Activated naive CD8-positive, alpha-beta T cell treated with anti-CD3 and anti-CD28 coated beads, Interleukin-2, amount 10 ng/mL, durations not matched to agents 7 days and 5 days (primary cell): ENCODE data around the gene CNNM4. TPM values are rescaled to one million over a fixed set of nuclear protein-coding genes. Genes with fewer than 3 reads are reported as not detected.
A peak's percentile ranks its signal among the peaks of the same experiment; 100 is the strongest.

Experiments used
- ATAC-seq: fragments of 150-1000 bp; cut with Tn5 transposase; one replicate; pipeline ENCODE4 v1.10.0; 2021; ENCODE audit warnings: low read depth, moderate library complexity
- POLR2A ChIA-PET: fragments of 350-600 bp; sonication (Branson Sonifier 250); formaldehyde crosslinking; loops from one replicate; lab custom pipeline; 2021; ENCODE audit warnings: antibody characterized with exemption; lab: Charles Lee
- DNase-seq: peaks from one replicate; pipeline ENCODE4 v3.0.0; 2021
- H3K27ac Mint-ChIP-seq: one replicate; pipeline ENCODE4 v1.8.0; 2022; ENCODE audit warnings: mild to moderate bottlenecking, mixed read lengths
- H3K27me3 Mint-ChIP-seq: one replicate; pipeline ENCODE4 v1.8.0; 2022; ENCODE audit warnings: mild to moderate bottlenecking, moderate library complexity, mixed read lengths
- H3K36me3 Mint-ChIP-seq: one replicate; pipeline ENCODE4 v1.8.0; 2021; ENCODE audit warnings: mild to moderate bottlenecking, mixed read lengths
- H3K4me1 Mint-ChIP-seq: one replicate; pipeline ENCODE4 v1.8.0; 2021; ENCODE audit warnings: mixed read lengths
- H3K4me3 Mint-ChIP-seq: one replicate; pipeline ENCODE4 v1.8.0; 2022; ENCODE audit warnings: mild to moderate bottlenecking, moderate library complexity, mixed read lengths
- H3K9me3 Mint-ChIP-seq: one replicate; pipeline ENCODE4 v1.8.0; 2021; ENCODE audit warnings: mixed read lengths
- total RNA-seq, 2 experiments: library from RNA; stranded (reverse); gene quantifications; one replicate each; pipeline ENCODE4 v1.2.3, GENCODE V29; 2021

The CNNM4 gene
- total RNA-seq, 2 experiments from 2014 or later, result 6.9 to 7.9 TPM

DNA sequence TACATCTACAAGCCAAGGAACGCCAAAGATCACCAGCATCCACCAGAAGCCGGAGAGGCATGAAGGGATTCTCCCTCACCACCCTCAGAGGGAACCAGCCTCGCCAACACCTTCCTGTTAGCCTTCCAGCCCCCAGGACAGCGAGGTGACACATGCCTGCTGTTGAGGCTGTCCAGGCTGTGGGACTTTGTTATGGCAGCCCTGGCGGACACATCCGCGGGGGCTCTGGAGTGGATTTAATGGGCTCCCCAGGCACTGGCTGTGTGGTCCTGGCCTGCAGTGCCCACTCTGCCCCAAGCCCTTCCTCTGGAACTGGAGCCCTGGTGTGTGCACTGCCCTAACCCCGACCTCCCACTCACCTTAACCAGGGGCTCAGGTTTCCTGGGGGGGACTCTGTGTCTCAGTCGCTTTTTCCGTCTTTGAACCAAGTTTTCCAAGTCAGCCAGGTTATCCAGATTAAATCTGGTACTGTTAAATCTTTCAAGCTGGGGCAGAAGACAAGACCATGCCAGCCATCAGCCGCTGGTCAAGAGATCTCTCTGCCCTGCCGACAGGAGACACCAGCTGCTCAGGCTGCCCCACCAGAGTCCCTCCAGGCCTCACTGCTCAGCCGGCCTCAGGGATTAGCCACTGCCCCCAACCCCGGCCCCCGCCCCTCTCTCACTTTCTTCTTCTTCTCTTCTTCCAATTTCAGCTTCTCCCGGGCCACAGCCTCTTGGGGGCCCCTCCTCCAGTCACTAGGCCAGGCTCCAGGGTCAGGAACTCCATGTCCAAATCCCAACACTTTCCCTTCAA lies 81.2 kb downstream of the CNNM4 start:
- H3K4me1 Mint-ChIP-seq, result peaks cover 20% of the 10 kb centered on the region
- H3K27ac Mint-ChIP-seq, result peak overlapping the region; percentile 54
- peaks cover 4% of the 10 kb centered on the region for H3K36me3 Mint-ChIP-seq
- no peaks in the 10 kb centered on the region for H3K27me3 Mint-ChIP-seq
- ATAC-seq, result no peak
- no peak for DNase-seq
- POLR2A ChIA-PET, result interaction anchor here (0.7 kb wide), 1 partner anchor 15 kb away, joined by 4 read pairs; no protein-coding TSS in a partner anchor
- no peak overlapping the region for H3K4me3 Mint-ChIP-seq
- H3K9me3 Mint-ChIP-seq, result no peaks in the 10 kb centered on the region

DNA sequence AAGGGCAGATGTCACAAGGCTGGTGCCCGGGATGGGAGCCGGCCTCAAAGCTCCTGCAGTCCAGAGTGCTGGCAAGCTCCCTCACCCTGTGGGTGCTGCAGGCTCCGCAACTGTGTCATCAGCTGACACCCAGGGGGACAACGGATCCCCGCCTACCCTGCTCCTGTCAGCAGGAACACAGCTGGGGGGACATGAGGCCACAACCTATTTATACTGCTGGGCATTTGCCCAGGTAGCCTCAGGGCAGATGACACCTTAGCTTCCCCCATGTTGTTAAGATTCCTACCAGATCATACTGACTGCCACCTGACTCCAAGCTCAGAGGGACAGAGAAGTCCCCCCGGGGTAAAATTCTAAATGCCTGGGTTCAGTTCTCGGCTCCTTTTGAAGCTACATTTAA lies 81.9 kb downstream of the CNNM4 start:
- no peak overlapping the region for H3K4me3 Mint-ChIP-seq
- POLR2A ChIA-PET, result interaction anchor here (0.6 to 1.0 kb wide), 3 partner anchors 14 to 97 kb away, joined by 3 to 4 read pairs (median 3); no protein-coding TSS in a partner anchor
- peaks cover 4% of the 10 kb centered on the region for H3K36me3 Mint-ChIP-seq
- DNase-seq (no peak), ATAC-seq (no peak)
- no peaks in the 10 kb centered on the region for H3K27me3 Mint-ChIP-seq
- peaks cover 20% of the 10 kb centered on the region for H3K4me1 Mint-ChIP-seq
- H3K9me3 Mint-ChIP-seq, result no peaks in the 10 kb centered on the region
- H3K27ac Mint-ChIP-seq, result no peak overlapping the region

DNA sequence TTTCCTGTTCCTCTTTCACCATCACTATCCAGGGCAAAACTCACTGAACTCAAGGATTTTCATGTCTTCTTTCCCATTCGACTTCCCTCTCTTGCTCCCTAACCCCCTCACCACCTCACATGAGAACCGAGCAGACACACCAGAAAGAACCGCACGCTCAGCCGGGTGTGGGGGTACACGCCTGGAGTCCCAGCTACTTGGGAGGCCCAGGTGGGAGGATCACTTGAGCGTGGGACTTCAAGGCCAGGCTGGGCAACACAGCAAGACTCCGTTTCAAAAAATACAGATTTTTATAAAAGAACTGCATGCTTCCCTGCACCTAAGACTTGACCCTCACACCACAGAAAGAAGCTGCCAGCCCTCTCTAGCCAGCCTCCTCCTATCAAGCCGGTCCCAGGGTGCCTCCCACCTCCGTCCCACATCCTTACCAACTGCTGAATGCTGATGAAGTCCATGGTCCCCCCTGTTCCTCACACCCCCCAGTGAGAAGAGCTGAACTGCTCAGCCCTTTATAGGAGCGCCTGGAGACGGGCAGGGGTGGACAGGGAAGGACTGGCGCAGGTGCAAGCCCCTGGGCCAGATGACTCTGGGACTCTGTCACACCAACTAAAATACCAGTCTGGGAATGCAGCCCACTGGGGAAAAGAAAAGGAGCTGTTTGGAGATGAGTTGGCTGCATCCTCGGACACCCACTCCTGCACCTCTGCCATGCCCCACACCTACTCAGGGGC lies 83.0 kb downstream of the CNNM4 start, which contains the start of gene ANKRD23:
Gene ANKRD23 (minus strand): TSS at position 484 of the 731 bp plus-strand sequence. CDS start 29 bp downstream, at position 455.
- Mint-ChIP-seq H3K9me3 (no peaks in the 10 kb centered on the region), H3K4me1 (peaks cover 20% of the 10 kb centered on the region), H3K27me3 (no peaks in the 10 kb centered on the region), H3K36me3 (peaks cover 6% of the 10 kb centered on the region), H3K4me3 (no peak within 1 kb of the TSS), H3K27ac (peak within 1 kb of the TSS; percentile 19)
- ATAC-seq, result no peak
- POLR2A ChIA-PET, result no interaction called here
- no peak for DNase-seq

DNA sequence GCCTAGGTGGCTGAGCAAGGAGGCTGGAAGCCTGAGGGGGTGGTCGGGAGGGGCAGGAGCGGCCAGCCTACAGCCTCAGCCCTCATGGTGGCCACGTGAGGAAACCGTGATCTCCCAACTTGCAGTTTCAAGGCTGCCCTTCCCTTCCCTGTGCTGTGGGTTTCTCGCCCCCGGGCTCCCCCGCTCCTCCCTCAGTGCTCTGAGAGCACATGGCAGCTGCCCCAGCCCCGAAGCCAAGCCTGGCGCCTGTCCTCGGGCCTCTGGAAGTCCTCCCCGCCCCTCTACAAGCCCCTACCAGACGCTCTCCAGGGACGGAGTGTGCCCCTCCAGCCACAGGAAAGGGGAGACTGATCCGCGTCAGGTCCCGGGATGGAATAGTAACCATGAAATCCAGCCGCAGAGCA lies 83.7 kb downstream of the CNNM4 start:
- Mint-ChIP-seq H3K36me3 (peaks cover 6% of the 10 kb centered on the region), H3K9me3 (no peaks in the 10 kb centered on the region), H3K4me1 (peaks cover 17% of the 10 kb centered on the region), H3K27ac (no peak overlapping the region), H3K4me3 (no peak overlapping the region), H3K27me3 (no peaks in the 10 kb centered on the region)
- ATAC-seq (no peak), DNase-seq (no peak)
- POLR2A ChIA-PET, result no interaction called here

DNA sequence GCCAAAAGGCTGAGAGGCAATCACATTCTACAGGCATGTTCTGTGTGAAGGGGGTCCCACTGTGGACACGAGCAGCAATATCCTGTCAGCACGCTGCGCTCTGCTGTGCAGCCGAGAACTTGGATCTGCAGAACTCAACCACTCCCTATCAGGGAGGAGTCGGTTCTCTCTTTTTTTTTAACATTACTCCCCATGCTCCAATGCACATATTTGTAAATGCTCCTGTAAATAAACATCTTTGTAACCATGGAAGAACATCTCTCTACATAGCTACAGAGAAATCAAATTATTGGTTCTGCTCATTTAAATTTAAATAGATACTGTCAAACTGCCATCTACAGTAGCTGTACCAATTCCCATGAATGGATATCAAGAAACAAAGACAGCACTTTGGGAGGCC lies 86.1 kb downstream of the CNNM4 start:
- ATAC-seq (no peak), DNase-seq (no peak)
- Mint-ChIP-seq H3K36me3 (peaks cover 13% of the 10 kb centered on the region), H3K4me3 (no peak overlapping the region), H3K27me3 (no peaks in the 10 kb centered on the region), H3K4me1 (peaks cover 9% of the 10 kb centered on the region), H3K9me3 (no peaks in the 10 kb centered on the region), H3K27ac (no peak overlapping the region)
- POLR2A ChIA-PET, result no interaction called here

DNA sequence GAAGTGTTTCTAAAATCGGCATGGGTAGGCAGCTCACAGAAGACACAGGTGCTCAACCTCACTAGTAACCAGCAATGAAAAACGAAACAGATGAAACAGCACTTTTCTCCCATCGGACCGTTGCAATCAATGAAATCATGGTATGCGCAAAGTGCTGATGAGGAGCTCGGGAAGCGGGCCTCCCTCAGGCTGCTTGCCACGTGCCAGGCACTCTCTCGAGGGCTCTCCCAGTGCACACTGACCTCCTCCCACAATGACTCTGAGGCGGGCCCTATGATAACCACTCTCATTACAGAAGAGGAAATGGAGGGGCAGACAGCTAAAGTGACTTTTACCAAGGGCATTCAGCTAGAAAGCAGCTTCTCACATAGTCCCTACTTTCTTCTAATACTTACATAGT lies 86.9 kb downstream of the CNNM4 start:
- H3K36me3 Mint-ChIP-seq, result peaks cover 14% of the 10 kb centered on the region
- peaks cover 7% of the 10 kb centered on the region for H3K4me1 Mint-ChIP-seq
- ATAC-seq (no peak), DNase-seq (no peak)
- no peak overlapping the region for H3K4me3 Mint-ChIP-seq
- H3K27ac Mint-ChIP-seq, result no peak overlapping the region
- no peaks in the 10 kb centered on the region for H3K27me3 Mint-ChIP-seq
- no peaks in the 10 kb centered on the region for H3K9me3 Mint-ChIP-seq
- POLR2A ChIA-PET, result interaction anchor here (0.7 to 0.8 kb wide), 2 partner anchors 10 to 11 kb away, joined by 3 read pairs; no protein-coding TSS in a partner anchor

DNA sequence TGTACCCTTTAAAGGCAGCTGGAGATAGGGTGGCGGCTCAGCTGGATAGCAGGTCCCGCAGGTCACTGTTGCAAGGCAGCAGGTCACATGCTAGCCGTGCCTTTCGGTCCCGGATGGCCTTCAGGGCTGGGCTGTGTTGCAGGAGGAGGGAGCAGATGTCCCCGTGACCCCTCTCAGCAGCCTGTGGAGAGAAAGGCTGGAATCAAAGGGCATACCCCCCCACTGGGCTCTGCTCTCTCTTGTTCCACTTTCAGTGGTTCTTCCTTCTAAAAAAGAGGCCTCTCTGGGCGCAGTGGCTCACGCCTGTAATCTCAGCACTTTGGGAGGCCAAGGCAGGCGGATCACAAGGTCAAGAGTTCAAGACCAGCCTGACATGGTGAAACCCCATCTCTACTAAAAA lies 87.6 kb downstream of the CNNM4 start:
- POLR2A ChIA-PET, result interaction anchor here (0.7 kb wide), 1 partner anchor 11 kb away, joined by 3 read pairs; no protein-coding TSS in a partner anchor
- H3K36me3 Mint-ChIP-seq, result peaks cover 20% of the 10 kb centered on the region
- H3K9me3 Mint-ChIP-seq, result no peaks in the 10 kb centered on the region

DNA sequence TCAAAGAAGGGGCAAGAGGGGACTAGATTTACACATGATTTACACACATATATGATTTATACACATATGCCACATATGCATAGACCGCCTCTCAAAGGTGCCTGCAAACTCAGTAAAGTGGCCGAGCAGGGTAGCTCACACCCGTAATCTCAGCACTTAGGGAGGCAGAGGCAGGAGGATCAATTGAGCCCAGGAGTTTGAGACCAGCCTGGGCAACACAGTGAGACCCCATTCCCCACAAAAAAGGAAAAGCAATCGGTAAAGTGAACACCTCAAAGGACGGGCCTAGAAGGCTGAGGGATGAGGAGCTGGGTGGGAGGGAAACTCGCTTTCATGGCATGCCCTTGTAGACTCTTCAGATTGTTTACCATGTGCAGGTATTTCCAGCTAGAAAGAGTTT lies 92.0 kb downstream of the CNNM4 start:
- no peak overlapping the region for H3K27ac Mint-ChIP-seq

More for the DNA sequence above, 87.6 kb downstream of the CNNM4 start:
- Mint-ChIP-seq H3K4me1 (peaks cover 8% of the 10 kb centered on the region), H3K4me3 (no peak overlapping the region), H3K27ac (no peak overlapping the region), H3K27me3 (no peaks in the 10 kb centered on the region)
- DNase-seq, result no peak
- ATAC-seq, result no peak

DNA sequence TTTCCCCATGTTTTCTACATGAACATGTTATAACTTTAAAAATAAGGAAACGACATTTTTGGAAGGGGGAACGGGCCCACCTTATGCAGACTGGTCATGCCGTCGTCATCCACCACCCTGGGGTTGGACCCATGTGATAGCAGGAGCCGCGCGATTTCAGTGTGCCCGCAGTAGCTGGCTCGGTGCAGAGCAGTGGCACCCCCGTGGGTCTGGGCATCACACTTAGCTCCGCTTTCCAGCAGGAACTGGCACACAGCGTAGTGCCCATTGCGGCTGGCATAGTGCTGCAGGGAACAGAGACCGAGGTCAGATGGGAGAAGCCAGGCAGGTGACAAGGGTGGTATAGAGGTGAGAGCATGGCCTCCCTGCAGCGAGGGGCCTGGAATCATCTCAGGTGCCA lies 92.6 kb downstream of the CNNM4 start:
- Mint-ChIP-seq H3K36me3 (peaks cover 21% of the 10 kb centered on the region), H3K4me1 (peaks cover 17% of the 10 kb centered on the region), H3K4me3 (no peak overlapping the region), H3K9me3 (no peaks in the 10 kb centered on the region), H3K27me3 (no peaks in the 10 kb centered on the region), H3K27ac (no peak overlapping the region)
- DNase-seq (no peak), ATAC-seq (no peak)
- POLR2A ChIA-PET, result no interaction called here

More for the DNA sequence above, 92.0 kb downstream of the CNNM4 start:
- POLR2A ChIA-PET, result no interaction called here
- no peaks in the 10 kb centered on the region for H3K27me3 Mint-ChIP-seq
- DNase-seq (no peak), ATAC-seq (no peak)
- no peak overlapping the region for H3K4me3 Mint-ChIP-seq
- peaks cover 17% of the 10 kb centered on the region for H3K4me1 Mint-ChIP-seq
- H3K36me3 Mint-ChIP-seq, result peaks cover 21% of the 10 kb centered on the region
- H3K9me3 Mint-ChIP-seq, result no peaks in the 10 kb centered on the region

DNA sequence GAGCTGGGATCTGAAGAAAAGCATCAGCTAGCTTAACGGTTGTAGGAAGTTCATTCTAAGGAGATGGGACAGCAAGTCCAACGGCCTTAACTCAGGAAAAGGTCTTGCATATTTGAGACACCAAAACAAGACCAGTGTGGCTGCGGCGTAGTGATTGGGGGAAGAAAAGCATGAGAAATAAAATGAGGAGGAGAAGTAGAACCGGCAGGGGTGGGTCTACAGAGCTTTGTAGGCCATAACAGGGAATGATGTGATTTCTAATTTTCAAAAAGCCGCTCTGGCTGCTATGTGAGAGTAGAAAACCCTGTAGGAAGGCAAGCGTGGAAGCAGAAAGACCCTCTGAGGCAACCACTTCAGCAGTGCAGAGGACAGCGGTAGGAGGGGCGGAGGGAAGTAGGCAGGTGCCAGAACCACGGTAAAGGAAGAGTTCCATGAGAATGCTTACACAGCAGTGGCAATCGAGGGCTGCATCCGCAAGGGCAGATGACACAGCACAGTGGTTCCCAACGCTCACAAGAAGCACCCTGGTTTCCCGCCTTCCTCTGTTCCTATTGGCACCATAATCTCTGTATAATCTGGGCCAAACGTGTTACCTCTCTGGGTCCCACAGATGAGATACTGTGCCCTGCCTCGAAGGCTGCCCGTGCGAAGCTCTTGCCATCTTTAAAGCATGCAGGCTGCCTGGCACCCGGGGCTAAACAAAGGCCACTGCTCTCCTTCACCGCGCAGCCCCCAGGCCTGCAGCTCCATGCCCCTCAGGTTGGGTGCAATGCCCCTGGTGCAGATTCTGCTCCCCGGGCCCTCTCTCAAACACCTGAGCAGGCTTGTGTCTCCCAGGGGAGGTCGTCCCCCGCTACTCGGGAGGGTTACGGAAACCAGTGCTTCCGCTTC lies 96.3 kb downstream of the CNNM4 start:
- peak overlapping the region; percentile 89 for H3K27ac Mint-ChIP-seq
- H3K4me1 Mint-ChIP-seq, result peaks cover 29% of the 10 kb centered on the region
- H3K9me3 Mint-ChIP-seq, result no peaks in the 10 kb centered on the region
- POLR2A ChIA-PET, result interaction anchor here (0.6 to 3.6 kb wide), 22 partner anchors 12 to 319 kb away, joined by 3 to 88 read pairs (median 5); partner anchors contain the start of genes ANKRD36, CNNM3 and SEMA4C
- peaks cover 15% of the 10 kb centered on the region for H3K36me3 Mint-ChIP-seq
- DNase-seq (no peak), ATAC-seq (no peak)
- H3K4me3 Mint-ChIP-seq, result peak overlapping the region; percentile 93
- H3K27me3 Mint-ChIP-seq, result no peaks in the 10 kb centered on the region

DNA sequence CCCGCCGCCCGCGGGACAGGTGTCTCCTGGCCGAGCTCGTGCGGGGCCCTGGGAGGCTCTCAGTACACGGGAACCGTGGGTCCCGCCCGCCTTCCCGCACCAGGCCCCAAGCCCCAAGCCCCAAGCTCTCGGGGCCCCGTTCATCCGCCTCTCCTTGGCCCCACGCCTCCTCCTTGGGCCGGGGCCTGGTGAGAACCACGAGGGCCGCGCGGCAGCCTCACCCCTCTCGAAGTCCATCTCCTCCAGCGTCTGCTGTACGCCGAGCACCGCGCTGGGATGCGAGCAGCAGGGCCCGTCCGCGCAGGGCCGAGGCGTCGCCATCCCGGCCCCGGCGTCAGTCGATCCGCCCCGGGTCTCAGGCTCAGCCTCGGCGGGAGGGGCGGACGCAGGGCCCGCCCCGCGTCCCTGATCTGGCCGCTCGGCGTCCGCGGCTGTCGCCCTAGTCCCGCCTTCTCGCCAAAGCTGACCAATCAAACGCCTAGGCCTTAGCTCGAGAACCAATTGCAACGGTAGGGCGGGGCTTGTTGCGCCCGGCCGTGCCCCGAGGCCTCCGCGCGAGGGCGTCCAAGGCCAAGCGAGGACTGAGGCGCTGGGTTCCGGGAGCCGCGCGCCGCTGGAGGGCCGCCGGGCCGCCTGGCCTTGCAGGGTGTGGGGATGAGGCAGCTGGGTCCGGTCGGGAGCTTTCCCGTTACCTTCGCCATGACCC lies 97.1 kb downstream of the CNNM4 start, which contains the start of gene ANKRD39:
Gene ANKRD39 (minus strand): TSS at position 350 of the 706 bp plus-strand sequence. CDS start 29 bp downstream, at position 321.
- peak; percentile 92 for ATAC-seq
- H3K4me1 Mint-ChIP-seq, result peaks cover 31% of the 10 kb centered on the region
- H3K36me3 Mint-ChIP-seq, result peaks cover 12% of the 10 kb centered on the region
- DNase-seq, result peak; percentile 98
- H3K27ac Mint-ChIP-seq, result peak within 1 kb of the TSS; percentile 89
- POLR2A ChIA-PET, result interaction anchor here (0.6 to 3.6 kb wide), 27 partner anchors 10 to 367 kb away, joined by 3 to 88 read pairs (median 5); partner anchors contain the start of genes ANKRD36, CNNM3 and SEMA4C
- no peaks in the 10 kb centered on the region for H3K27me3 Mint-ChIP-seq
- H3K4me3 Mint-ChIP-seq, result peak within 1 kb of the TSS; percentile 93
- H3K9me3 Mint-ChIP-seq, result no peaks in the 10 kb centered on the region
